HG03060 (cell line): ENCODE measurements around the gene CDH5.

Experiments used
- ATAC-seq: cut with Tn5 transposase; IDR thresholded peaks from one replicate; pipeline ENCODE4 v1.9.1; 2021; ENCODE audit warnings: low read depth, moderate number of reproducible peaks; ENCODE audit not compliant: unreplicated experiment

CDH5 gene

DNA sequence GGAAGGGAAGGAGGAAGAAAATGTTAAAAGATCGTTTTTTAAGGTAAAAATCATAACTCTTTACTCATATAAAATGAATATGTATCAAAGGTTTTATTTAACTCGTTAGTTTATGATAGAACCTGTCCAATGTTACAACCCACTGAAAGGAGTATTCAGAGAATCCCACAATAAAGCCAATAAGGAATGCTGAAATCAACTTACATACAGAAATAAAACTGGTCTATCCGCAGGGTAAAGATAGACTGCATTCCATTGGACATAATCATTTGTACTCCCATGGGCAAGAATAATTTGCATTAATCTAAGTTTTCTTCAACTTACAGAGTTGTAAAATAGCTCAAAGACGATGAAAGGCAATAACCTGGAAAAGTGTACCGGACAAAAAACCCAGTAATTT is 42.7 kb downstream of the CDH5 start:
- ATAC-seq, result no peak

DNA sequence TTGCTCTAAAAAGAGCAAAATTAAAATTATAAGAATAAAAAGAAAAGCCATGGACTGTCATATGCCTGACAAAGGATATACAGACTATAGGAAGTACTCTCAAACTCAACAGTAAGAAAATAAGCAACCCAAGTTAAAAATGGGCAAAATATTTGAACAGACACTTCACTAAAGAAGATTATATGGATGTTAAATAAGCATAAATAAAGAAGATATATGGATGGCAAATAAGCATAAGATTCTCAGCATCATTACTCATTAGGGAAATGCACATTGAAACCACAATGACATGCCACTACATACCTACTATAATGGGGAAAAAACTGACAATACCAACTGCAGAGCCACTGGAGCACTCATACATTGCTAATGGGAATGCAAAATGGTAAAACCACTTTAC is 45.7 kb downstream of the CDH5 start:
- no peak for ATAC-seq

DNA sequence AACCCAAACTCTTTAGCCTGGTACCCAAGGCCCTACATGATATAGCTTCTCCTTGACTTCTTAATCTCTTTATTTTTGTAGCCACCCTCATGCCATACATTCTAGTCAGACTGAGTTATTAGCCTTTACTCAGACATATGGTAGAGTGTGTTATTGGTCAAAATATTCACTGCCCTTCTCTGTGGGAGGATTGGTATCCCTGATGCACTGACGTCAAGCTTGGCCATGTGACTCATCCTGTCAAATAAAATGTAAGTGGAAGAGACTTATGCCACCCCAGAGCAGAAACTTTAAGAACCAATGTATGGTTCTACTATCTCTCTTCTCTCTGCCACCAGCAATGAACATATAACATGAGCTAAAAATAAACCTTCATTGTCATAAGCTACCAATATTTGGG is 48.4 kb downstream of the CDH5 start:
- no peak for ATAC-seq

DNA sequence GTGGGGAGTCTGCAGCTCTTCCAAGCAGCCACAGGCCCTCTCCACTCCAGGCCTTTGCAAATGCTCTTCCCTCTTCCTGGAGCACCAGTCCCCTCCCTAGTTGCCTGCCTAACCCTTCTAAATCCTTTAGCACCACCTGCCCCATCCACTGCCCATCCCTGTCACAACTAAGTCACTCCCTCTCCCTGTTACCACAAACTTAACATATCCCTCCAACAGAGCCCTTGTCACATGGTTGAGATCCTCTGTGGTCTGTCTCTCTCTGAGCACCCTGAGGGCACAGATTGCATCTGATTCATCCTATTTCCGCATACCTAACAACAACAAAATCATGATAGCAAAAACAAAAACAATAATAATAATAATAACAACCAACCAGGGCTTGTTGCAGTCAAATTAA is 49.6 kb downstream of the CDH5 start:
- no peak for ATAC-seq

DNA sequence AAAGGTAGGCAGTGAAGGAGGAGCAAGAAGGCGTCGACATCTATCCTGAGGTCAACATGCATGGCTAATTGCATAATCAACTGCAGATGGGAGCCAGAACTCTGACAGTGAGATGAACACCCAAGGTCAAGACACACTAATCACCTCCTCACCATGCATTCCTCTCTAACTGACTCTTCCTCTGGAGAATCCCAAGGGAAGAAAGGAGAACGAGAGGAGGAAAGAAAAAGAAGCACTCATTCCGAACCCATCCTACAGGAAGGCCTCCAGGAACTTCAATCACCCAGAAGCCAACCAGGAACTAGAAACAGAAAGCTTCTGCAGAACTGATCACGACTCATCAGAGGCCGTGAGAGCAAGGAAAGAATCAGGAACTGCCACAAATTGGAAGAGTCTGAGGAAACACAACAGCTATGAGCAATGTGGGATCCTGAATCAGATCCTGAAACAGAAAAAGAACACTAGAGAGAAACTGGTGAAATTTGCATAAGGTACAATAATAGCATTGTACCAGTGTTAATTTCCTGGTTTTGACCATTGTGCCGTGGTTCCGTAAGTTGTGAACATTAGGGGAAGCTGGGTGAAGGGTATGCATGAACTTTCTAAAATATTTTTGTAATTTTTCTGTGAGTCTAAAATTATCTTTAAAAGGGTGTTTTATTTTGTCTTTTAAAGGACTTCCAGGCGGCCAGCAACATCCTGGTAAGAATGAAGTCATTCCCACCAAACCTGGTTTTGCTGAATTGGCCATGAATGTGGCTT is 50.6 kb downstream of the CDH5 start:
- no peak for ATAC-seq

DNA sequence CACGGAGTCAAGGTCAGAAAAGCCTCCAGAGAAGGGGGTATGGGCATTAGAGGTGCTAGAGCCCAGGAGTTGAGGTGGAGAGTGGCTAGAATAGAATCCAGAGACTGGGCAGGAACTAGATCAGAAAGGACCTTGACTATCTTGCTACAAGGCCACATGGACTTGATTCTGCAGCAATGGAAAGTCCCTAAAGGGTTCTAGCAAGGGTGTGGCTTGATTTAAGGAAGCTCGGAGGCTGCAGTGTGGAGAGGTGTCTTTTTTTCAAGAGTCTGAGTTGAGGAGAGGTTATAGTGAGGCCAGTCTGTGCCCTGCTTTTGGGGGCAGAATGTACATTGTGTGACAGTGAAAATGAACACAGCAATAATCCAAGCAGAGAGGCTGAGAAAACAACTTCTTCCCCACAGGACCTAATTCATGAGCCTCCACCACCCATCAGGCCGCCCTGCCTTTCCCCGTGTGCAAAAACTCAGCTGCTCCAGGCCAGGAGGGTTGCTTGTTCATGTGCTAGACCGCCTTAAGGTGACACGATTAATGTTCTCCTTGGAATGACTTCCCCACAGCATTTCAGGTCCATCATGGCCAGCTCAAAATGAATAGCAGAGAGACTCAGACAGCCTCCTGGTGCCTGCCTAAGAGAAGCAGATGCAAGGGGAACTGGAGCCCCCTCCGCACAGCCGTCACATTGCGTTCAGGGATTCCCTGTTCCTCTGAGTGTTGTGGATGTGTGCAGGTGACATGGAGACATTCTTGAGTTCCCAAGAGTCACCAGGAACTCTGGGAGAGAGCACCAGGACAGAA is 51.9 kb downstream of the CDH5 start:
- no peak for ATAC-seq

DNA sequence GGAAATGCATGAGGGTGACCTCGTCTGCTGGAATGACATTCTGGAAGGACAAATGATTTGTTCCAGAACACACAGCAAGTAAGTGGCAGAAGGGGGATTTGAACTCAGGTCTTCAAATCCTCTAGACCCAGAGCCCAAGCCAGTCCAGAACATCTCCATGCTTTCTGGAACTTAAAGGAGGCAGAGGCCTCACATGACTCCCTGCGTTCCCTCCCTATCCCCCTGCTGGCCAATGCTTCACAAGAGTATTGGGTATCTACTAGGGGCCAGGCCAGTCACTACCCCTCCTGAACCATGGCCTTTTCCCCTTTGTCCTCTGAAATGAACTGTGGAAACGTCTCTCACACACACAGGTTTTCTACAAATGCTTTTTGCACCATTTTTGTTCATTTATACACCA is 53.0 kb downstream of the CDH5 start:
- ATAC-seq, result no peak

DNA sequence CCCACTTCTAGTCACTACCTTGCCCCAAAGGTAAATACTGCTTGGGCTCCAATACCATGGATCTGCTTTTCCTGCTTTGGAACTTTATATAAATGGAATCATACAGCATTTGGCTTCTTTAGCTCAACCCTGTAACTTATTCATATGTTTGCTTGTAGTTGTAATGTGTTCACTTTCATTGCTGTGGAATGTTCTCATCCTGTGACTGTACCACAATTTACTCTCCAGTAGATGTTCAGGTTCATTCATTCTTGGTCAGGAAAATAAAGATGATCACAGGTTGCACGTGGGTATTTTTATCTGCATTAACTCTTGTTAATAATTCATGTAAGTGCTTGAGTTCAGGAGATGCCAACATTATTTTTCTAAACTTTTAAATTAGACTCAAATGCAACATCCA is 53.9 kb downstream of the CDH5 start:
- ATAC-seq, result no peak

DNA sequence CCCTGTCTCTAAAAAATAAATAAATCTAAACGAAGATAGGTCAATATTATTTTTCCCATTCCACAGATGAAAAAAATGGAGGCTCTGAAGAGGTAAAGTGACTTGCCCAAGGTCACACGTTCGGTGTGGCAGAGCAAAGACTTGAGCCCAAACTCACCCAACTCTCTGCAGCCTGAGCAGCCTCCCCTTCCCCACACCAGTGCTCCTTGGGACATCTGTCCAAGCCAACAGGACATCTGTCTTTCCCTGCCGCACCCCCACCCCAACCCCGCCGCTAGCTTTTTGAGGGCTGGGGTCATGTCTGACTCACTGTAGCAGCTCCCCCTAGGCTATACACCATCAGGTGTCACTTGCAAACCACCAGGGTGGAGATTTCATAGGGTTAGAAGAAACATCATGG is 55.4 kb downstream of the CDH5 start:
- ATAC-seq, result no peak

DNA sequence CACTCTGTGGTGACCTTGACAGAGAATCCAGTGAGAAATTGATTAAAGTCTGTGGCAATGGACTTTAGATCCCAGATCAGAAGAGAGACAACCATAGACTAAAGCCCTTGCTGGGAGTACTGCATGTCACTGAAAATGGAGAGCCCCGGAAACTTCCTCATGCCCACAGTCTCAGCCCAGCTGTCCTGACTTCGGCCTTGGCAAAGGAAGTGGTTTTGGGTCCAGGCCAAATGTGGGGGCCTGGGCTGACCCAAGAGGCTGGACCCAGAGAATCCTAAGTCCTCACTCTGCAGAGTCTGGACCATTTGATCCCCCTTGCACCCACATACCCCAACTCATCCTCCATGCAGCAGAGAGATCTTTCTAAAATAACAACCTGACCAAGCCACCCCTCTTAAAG is 55.9 kb downstream of the CDH5 start:
- ATAC-seq, result no peak

DNA sequence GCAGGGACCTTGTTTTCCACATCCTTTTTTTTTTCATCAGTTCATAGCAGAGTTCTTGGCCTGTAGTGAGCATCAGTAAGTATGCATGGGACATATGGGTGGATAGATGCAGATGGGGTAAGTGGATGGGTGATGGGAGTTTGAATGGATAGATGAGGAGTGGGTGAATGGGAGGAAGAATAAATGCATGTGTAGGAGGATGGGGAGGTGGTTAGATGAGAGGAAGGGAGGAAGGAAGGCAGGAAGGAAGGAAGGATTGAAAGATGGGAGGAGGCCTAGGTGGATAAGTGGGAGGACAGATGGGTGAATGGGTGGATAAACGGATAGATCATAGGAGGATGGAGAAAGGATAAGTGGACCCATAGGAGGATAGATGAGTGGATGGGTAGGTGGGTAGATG is 56.7 kb downstream of the CDH5 start:
- no peak for ATAC-seq

DNA sequence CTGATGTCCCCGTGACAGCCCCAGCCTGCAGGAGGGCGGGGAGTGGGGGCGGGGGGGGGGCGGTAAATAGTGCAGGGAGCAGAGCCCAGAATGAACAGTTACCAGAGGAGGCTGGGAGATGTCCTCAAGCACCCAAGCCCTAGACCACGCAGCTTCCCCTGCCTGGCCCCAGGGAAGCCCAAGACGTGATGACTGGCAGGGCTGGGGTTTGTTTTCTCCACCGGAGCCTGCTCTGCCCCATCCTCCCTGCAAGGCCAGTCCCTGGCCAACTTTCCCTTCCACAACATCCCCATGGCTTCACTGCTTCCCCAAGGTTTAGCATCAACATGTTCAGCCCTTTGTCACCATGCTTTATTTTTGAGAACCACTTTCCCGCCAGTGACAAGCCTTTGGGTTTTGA is 59.2 kb downstream of the CDH5 start:
- ATAC-seq, result no peak

DNA sequence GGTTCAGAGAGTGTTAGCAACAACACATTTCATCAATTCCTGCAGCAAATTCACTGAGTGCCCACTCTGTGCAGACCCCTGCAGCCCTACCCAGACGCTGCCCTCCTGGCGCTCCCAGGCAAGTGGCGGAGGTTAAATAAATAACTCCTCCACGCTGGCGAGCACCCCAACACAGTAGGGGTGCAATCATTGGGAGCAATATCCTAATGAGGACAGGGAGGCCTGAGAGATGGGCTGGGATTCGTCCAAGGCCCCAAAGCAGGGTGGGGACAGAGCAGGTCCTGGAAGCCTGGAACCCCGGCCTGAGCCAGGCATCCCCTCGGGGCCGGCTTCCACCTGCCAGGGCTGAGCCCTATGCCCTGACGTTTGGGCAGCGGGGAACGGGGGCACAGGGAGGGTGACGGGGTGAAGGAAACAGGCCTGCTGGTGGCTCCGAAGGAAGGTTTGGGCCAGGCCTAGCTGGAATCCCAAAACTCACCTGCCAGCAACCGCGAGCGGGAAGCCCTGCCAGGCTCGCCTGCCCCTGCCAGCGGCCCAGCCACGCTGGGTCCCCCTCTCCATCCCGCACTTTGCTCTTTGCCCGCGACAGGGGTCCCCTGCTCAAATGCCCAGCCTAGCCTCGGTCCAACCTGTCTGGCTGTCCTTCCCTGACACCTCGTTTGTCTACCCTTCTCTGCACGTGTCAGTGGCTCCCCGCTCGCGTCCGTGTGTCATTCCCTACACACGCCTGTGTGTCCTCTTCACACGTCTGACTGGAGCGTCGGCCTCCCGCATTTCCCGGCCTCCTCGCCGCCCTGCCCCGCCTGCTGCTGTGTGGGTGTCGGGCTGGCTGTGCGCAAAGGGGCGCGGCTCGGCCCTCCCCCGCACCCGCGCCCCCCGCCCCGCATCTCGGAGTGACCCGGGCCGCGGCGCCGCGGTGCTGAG is 59.9 kb downstream of the CDH5 start:
- ATAC-seq, result no peak

DNA sequence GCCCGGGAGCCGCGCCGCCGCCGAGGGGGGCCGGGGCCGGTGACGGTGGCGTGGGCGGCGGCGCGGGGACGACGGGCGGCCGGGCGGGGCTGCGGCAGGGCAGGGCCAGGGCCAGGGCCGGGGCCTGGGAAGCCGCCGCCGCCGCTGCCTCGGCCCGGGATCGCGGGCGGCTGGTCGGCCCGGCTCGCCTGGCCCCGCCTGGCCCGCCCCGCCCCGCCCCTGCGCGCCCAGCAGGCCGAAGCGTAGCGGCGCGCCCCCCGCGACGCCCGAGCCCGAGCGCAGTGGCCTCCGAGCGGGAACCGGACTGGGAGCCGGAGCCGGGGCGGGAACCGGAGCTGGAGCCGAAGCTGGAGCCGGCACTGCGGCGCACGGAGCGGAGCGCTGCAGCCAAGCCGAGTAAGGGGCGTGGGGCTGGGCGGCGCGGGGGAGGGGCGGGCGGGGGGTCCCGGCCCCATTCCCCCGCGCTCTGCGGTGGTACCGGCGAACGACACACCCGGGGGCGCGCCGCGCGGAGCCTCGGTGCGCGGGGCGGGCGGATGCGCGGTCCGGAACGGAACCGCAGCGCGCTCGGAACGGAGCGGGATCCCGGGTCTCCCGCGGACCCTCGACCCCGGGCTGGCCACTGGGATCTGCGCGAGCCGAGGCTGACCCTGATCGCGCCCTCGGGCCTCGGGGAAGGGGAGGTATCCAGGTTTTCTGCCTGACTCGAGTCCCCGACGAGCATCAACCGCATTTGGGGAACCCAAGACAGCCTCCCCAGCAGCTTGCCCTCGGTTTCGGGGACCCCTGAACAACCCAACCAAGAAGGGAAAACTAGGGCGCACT is 60.8 kb downstream of the CDH5 start, which contains the start of gene BEAN1:
BEAN1 (plus strand) TSS at position 260 of the 825 bp plus-strand sequence. CDS start 10,382 bp downstream, outside the sequence.
- ATAC-seq, result no peak

DNA sequence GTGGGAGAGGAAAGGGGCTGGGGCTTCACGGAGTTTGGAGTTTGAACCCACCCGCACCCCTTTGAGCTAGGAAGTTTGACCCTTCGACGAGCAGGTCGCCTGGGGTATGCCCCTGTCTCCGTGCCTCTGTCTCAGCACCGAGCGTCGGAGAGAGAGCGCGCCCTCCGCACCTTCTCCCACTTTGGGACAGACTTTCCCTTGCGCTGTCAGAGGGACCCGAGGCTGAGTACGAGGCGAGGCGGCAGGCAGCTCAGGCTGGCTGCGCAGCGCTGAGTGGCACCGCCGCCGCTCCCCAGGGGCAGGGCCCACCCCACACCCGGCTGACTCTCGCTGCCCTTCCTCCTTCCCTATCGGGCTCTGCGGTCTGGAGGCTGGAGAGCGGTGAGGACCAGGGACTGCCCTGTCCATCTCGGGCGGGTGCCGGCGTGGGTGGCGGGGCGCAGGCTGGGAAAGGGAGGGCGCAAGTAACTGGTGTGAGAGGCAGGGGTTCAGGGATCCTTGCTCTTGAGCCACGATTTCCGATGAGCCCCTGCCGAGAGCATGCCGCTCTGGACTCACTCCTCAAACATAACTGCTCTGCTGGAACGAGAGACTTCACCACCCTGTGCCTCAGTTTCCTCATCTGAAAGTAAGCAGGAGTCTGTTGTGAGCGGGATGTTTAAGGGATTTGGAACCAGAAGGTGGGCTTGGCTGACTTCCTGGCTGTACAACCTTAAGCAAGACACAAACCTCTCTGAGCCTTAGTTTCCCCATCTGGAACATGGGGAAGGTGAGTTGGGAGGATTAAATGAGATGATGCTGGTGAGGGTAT is 61.6 kb downstream of the CDH5 start:
- ATAC-seq, result no peak

DNA sequence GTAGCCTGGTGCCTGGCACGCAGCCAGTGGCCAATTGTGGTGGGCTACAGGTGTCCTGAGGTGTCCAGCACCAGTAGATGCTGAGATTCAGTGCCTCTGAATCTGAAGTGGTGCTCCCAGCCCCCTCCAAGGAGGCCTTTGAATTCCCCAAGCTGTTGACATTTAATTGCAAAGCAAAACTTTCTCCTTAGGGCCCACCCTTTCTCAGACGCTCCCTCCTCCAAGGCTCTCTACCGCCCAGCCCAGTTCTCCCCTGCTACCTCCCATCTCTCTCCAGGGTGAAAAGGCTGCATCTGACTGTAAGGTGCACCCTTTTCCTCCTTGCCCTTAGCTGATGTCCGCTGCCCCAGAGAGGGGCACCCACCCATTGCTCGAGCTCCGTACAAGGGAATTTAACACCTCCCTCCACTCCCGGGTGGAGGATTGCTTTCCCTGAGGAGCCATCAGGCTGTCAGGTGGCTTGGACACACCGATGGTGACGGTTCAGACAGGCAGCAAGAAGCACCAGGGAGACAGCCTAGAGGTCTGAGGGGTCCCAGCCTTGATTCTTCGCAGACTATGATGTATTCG is 62.3 kb downstream of the CDH5 start:
- ATAC-seq, result no peak

DNA sequence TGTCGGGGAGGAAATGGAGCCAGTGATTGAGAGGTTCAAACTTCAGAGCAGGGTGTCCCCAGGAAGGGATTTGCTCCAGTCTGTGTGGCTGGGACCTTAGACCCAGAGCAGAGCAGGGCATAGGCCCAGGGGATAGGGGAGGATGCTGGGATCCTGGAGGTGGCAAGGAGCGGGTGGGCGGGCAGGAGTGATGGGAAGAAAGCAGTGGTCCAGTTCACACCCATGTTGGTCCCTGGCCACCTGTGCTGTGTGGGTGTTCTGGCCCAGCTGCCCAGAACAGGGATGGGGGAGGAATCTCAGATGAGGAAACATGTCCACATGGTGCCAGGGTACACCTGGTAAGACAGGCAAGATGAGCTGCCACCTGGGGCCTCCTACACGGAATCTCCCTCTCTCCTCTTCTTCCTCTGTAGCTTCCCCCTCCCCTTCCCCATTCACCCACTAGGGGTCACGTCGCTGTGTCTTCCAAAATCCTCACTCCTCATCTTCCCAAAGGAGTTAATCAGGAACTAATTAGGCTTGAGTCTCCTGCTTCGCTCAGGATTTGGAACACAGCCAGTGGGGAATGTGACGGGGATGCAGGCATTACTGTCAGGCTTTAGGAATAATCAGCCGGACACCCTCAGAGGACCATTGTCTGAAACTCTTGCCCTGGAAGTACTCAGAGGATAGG is 62.9 kb downstream of the CDH5 start:
- no peak for ATAC-seq

DNA sequence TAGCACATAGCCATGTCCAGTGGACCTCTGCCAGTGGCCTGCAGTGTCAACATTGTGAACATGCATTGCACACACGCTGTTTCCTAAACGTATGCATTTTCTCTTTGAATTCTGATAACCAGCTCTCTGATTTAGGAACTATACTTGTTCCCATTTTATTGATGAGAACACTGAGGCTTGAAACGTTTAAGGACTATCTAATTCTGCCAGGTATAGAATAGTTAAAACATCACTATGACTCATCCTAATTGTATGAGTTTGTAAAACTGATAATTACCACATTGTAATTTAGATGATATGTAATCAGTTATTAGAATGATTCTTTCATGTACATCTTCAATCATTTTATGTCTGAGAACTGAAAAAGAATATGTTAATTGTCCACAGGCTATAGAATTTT is 63.7 kb downstream of the CDH5 start:
- ATAC-seq, result no peak
